Liver (tissue), 9 donors: Measurements from ENCODE around the gene EEA1. TPM values are rescaled to one million over a fixed set of nuclear protein-coding genes. Genes with fewer than 3 reads are reported as not detected.

Source experiments
- DNase-seq: peaks from one replicate; pipeline ENCODE4 v3.0.0-alpha.2; 2017; ENCODE audit warnings: low spot score
- H3K27ac ChIP-seq, 2 donors: one replicate each; pipeline ENCODE4 v1.7.0; 2013; ENCODE audit warnings: inconsistent platforms in 2 of 2, low read length in 2 of 2, control low read depth in 1 of 2, low read depth in 1 of 2, mild to moderate bottlenecking in 1 of 2
- H3K27me3 ChIP-seq, 4 donors: one replicate each; pipeline versions ENCODE4 v1.6.1 to v1.7.0; 2013; ENCODE audit warnings: low read length in 3 of 4, inconsistent platforms in 1 of 4, mild to moderate bottlenecking in 1 of 4, moderate library complexity in 1 of 4; ENCODE audit not compliant: control insufficient read depth in 4 of 4, insufficient read depth in 4 of 4
- H3K36me3 ChIP-seq, 4 donors: one replicate each; pipeline versions ENCODE4 v1.6.1 to v1.7.0; 2013; ENCODE audit warnings: low read length in 3 of 4, mild to moderate bottlenecking in 3 of 4, low read depth in 1 of 4, moderate library complexity in 1 of 4; ENCODE audit not compliant: control insufficient read depth in 4 of 4, insufficient read depth in 3 of 4
- H3K4me1 ChIP-seq, 4 donors: one replicate each; pipeline versions ENCODE4 v1.6.1 to v1.7.0; 2013; ENCODE audit warnings: low read length in 3 of 4, mild to moderate bottlenecking in 3 of 4, moderate library complexity in 1 of 4; ENCODE audit not compliant: control insufficient read depth in 4 of 4, insufficient read depth in 4 of 4
- H3K4me3 ChIP-seq, 3 donors: one replicate each; pipeline versions ENCODE4 v1.6.1 to v1.7.0; 2013; ENCODE audit warnings: low read length in 3 of 3, control low read depth in 1 of 3, low read depth in 1 of 3, mild to moderate bottlenecking in 1 of 3
- H3K9ac ChIP-seq, 2 donors: one replicate each; pipeline ENCODE4 v1.7.0; 2013; ENCODE audit warnings: low read length in 2 of 2, mild to moderate bottlenecking in 2 of 2, moderate library complexity in 2 of 2, control low read depth in 1 of 2, low read depth in 1 of 2
- H3K9me3 ChIP-seq, 4 donors: one replicate each; pipeline versions ENCODE4 v1.6.1 to v1.7.0; 2013; ENCODE audit warnings: low read length in 3 of 4; ENCODE audit not compliant: control insufficient read depth in 4 of 4
- CTCF ChIP-seq: fragments of 150-350 bp; IDR thresholded peaks from 2 replicates; pipeline ENCODE4 v1.5.1; 2017; ENCODE audit warnings: improper control_type of control experiment, low read depth, low read length; ENCODE audit not compliant: missing input control
- EGR1 ChIP-seq, 2 donors: IDR thresholded peaks; 2 replicates each; pipeline ENCODE4 v1.6.1; 2016 to 2018; ENCODE audit warnings: antibody characterized with exemption in 2 of 2, low read depth in 2 of 2
- FOXA1 ChIP-seq: IDR thresholded peaks from 2 replicates; pipeline ENCODE4 v1.6.1; 2016; ENCODE audit warnings: antibody characterized with exemption
- FOXA2 ChIP-seq: IDR thresholded peaks from 2 replicates; pipeline ENCODE4 v1.6.1; 2016; ENCODE audit warnings: antibody characterized with exemption
- GABPA ChIP-seq, 2 donors: IDR thresholded peaks in 1 of 2; conservative IDR thresholded peaks in 1 of 2; 2 replicates each; pipeline ENCODE4 v1.6.1; 2016; ENCODE audit warnings: antibody characterized with exemption in 2 of 2, mild to moderate bottlenecking in 1 of 2, moderate library complexity in 1 of 2
- HNF4A ChIP-seq, 2 donors: conservative IDR thresholded peaks; 2 replicates each; pipeline ENCODE4 v1.6.1; 2016; ENCODE audit warnings: antibody characterized with exemption in 2 of 2, mild to moderate bottlenecking in 2 of 2
- HNF4G ChIP-seq: IDR thresholded peaks from 2 replicates; pipeline ENCODE4 v1.6.1; 2016; ENCODE audit warnings: antibody characterized with exemption
- JUND ChIP-seq, 2 donors: IDR thresholded peaks; 2 replicates each; pipeline ENCODE4 v1.6.1; 2016; ENCODE audit warnings: antibody characterized with exemption in 2 of 2
- MAX ChIP-seq: IDR thresholded peaks from 2 replicates; pipeline ENCODE4 v1.6.1; 2016; ENCODE audit warnings: antibody characterized with exemption
- NR2F2 ChIP-seq: IDR thresholded peaks from 2 replicates; pipeline ENCODE4 v1.6.1; 2016; ENCODE audit warnings: antibody characterized with exemption
- REST ChIP-seq: IDR thresholded peaks from 2 replicates; pipeline ENCODE4 v1.6.1; 2016; ENCODE audit warnings: antibody characterized with exemption, mild to moderate bottlenecking
- RXRA ChIP-seq, 2 donors: IDR thresholded peaks; 2 replicates each; pipeline ENCODE4 v1.6.1; 2017 to 2018; ENCODE audit warnings: antibody characterized with exemption in 2 of 2, mild to moderate bottlenecking in 1 of 2
- SP1 ChIP-seq: IDR thresholded peaks from 2 replicates; pipeline ENCODE4 v1.6.1; 2018; ENCODE audit warnings: antibody characterized with exemption, mild to moderate bottlenecking
- TAF1 ChIP-seq: conservative IDR thresholded peaks from 2 replicates; pipeline ENCODE4 v1.6.1; 2016; ENCODE audit warnings: antibody characterized with exemption, mild to moderate bottlenecking
- YY1 ChIP-seq: IDR thresholded peaks from 2 replicates; pipeline ENCODE4 v1.6.1; 2016; ENCODE audit warnings: antibody characterized with exemption, mild to moderate bottlenecking
- WGBS: extraction: QIAGEN DNeasy Blood & Tissue Kit; methylation state at CpG from one replicate; pipeline ENCODE4 v1.1.7; 2013; 5-methylcytosine and 5-hydroxymethylcytosine counted together
- polyA plus RNA-seq, 2 donors: library from polyadenylated mRNA; stranded (reverse) in 1 of 2; unstranded in 1 of 2; fragments of 200-250 nt in 1 of 2; fragments of >200 nt in 1 of 2; fragmentation: Nextera tagmentation in 1 of 2; extraction: Ambion mirVana in 1 of 2; gene quantifications; one replicate each; pipeline versions ENCODE4 v1.2.1 to v1.2.3, GENCODE V29; 2013 to 2015
- total RNA-seq, 2 donors: library from RNA; depleted of rRNA; stranded (reverse); fragments of >200 nt; gene quantifications; one replicate each; pipeline ENCODE4 v1.2.3, GENCODE V29; 2014
- TF ChIP-seq, protein P1 (sequence below): IDR thresholded peaks from 2 replicates; pipeline ENCODE4 v1.6.1; 2016; ENCODE audit warnings: antibody characterized with exemption
- TF ChIP-seq, protein P2 (sequence below): IDR thresholded peaks from 2 replicates; pipeline ENCODE4 v1.6.1; 2016; ENCODE audit warnings: antibody characterized with exemption
- donor health status: healthy.
- donor health status: healthy.
- donor health status: healthy.
- donor health status: healthy.
- donor health status: healthy.

Gene EEA1
- total and polyA plus RNA-seq, 4 donors = 2.5 to 15.8 (median 9.1) TPM

DNA sequence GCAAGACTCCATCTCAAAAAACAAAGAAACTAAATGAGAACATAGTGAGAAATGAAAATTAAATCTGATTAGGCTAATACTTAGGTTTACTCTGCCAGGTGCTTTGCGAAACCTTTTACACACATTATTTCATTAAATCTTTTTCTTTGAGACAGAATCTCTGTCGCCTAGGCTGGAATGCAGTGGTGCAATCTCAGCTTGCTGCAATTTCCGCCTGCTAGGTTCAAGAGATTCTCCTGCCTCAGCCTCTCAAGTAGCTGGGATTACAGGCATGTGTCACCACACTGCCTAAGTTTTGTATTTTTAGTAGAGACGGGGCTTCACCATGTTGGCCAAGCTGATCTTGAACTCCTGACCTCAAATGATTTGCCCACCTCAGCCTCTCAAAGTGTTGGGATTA is 21.9 kb upstream of the EEA1 start:
- H3K4me3 ChIP-seq = no peak overlapping the region
- H3K27ac ChIP-seq = no peak overlapping the region
- no peaks in the 10 kb centered on the region for H3K27me3 ChIP-seq
- peaks cover 0 to 15% (median 12%) of the 10 kb centered on the region in 4 donors for H3K9me3 ChIP-seq
- peaks cover 0 to 6% (median 1%) of the 10 kb centered on the region in 4 donors for H3K4me1 ChIP-seq
- no peak overlapping the region for H3K9ac ChIP-seq
- no peak for TF ChIP-seq TAF1
- no peak for TF ChIP-seq RXRA (IDR thresholded peaks at IDR 0.05)
- no peak for TF ChIP-seq HNF4A (conservative IDR thresholded peaks at IDR 0.05)
- no peak for TF ChIP-seq CTCF
- TF ChIP-seq REST = no peak
- TF ChIP-seq, protein P1, sequence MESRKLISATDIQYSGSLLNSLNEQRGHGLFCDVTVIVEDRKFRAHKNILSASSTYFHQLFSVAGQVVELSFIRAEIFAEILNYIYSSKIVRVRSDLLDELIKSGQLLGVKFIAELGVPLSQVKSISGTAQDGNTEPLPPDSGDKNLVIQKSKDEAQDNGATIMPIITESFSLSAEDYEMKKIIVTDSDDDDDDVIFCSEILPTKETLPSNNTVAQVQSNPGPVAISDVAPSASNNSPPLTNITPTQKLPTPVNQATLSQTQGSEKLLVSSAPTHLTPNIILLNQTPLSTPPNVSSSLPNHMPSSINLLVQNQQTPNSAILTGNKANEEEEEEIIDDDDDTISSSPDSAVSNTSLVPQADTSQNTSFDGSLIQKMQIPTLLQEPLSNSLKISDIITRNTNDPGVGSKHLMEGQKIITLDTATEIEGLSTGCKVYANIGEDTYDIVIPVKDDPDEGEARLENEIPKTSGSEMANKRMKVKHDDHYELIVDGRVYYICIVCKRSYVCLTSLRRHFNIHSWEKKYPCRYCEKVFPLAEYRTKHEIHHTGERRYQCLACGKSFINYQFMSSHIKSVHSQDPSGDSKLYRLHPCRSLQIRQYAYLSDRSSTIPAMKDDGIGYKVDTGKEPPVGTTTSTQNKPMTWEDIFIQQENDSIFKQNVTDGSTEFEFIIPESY = no peak
- no peak for TF ChIP-seq FOXA1
- TF ChIP-seq MAX = no peak
- no peak for TF ChIP-seq GABPA (IDR thresholded peaks at IDR 0.05 in 1 of 2, conservative IDR thresholded peaks at IDR 0.05 in 1 of 2)
- no peak for TF ChIP-seq JUND (IDR thresholded peaks at IDR 0.05)
- TF ChIP-seq, protein P2, sequence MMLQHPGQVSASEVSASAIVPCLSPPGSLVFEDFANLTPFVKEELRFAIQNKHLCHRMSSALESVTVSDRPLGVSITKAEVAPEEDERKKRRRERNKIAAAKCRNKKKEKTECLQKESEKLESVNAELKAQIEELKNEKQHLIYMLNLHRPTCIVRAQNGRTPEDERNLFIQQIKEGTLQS = no peak
- no peak for TF ChIP-seq EGR1 (IDR thresholded peaks at IDR 0.05; ENCODE audit: low read depth in 2 of 2)
- TF ChIP-seq NR2F2 = no peak
- WGBS = 89% methylated on average over 4 of the region's 4 CpGs
- H3K36me3 ChIP-seq = no peaks in the 10 kb centered on the region
- DNase-seq = no peak

DNA sequence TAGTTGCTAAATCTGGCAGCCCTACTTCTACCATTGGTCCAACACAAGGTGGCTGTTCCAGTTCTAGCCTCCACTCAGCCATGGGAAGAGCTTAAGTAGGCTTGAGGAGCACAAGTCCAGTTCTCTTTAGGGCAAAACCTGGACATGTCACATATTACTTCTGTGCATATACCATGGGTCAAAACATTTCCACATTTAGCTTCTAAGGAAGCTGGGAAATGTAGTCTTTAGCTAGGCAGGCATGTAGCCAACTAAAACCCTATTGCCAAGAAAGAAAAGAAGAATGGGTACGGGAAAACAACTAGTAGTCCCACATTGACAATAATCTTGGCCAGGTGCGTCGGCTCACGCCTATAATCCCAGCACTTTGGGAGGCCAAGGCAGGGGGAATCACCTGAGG is 20.9 kb upstream of the EEA1 start:
- DNase-seq = no peak
- WGBS = 86% methylated on average over 4 of the region's 4 CpGs
- Histone ChIP-seq H3K36me3 (no peaks in the 10 kb centered on the region), H3K4me1 (peaks cover 0 to 7% (median 2%) of the 10 kb centered on the region in 4 donors), H3K9ac (no peak overlapping the region), H3K27ac (no peak overlapping the region), H3K9me3 (peaks cover 0 to 15% (median 12%) of the 10 kb centered on the region in 4 donors), H3K27me3 (no peaks in the 10 kb centered on the region), H3K4me3 (no peak overlapping the region)
- TF ChIP-seq CTCF (no peak), EGR1 (IDR thresholded peaks at IDR 0.05; ENCODE audit: low read depth in 2 of 2) (no peak), SP1 (no peak), FOXA1 (no peak), MAX (no peak), HNF4A (conservative IDR thresholded peaks at IDR 0.05) (no peak), NR2F2 (no peak), GABPA (IDR thresholded peaks at IDR 0.05 in 1 of 2, conservative IDR thresholded peaks at IDR 0.05 in 1 of 2) (no peak), YY1 (no peak), FOXA2 (no peak), HNF4G (no peak), REST (no peak), TAF1 (no peak)
